Stimulated activated CD4-positive, alpha-beta T cell treated with anti-CD3 and anti-CD28 coated beads, Interleukin-12 subunit alpha, Interleukin-12 subunit beta, amount 100 ng/mL, for 4 hours (primary cell): ENCODE results near the gene ACCS.

Source experiments
- DNase-seq: peaks from one replicate; pipeline ENCODE4 v3.0.0-alpha.2; 2020

ACCS gene

DNA sequence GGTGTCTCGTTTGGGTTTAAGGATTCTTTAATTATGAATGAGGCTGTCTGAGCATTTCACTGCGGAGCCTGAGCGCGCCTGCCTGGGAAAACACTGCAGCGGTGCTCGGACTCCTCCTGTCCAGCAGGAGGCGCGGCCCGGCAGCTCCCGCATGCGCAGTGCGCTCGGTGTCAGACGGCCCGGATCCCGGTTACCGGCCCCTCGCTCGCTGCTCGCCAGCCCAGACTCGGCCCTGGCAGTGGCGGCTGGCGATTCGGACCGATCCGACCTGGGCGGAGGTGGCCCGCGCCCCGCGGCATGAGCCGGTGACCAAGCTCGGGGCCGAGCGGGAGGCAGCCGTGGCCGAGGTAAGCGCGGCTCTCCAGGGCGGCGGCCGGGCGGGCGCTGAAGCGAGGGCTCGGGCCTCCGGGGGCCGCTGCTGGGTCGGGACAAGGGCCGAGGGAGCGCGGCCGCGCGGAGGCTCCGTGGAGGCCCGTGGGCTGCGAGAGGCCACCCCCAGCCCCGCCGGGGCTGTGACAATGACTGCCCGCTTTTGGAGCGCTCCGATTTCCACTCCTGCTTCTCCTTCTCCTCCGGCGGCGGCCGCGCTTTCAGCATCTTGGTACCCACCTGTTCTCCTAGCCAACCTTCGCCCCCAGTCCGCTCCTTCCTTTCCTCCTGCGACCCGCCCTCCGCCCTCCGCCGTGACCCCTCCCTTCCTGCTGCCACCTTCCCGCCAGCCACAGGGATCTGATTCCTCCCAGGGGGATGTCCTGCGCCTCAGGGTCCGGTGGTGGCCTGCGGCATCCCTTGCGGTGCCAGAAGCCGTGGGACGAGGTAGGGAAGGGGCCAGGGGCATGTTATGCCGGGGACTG, 29.7 kb downstream of the ACCS start, which contains the start of gene EXT2:
TSS of gene EXT2 (plus strand) at position 173 of the 854 bp plus-strand sequence. CDS start 12,035 bp downstream, outside the sequence.
- DNase-seq, result peak; percentile 85

GRCh38 chr11:44096360-44097185, 30.5 kb downstream of the ACCS start:
- no peak for DNase-seq

DNA sequence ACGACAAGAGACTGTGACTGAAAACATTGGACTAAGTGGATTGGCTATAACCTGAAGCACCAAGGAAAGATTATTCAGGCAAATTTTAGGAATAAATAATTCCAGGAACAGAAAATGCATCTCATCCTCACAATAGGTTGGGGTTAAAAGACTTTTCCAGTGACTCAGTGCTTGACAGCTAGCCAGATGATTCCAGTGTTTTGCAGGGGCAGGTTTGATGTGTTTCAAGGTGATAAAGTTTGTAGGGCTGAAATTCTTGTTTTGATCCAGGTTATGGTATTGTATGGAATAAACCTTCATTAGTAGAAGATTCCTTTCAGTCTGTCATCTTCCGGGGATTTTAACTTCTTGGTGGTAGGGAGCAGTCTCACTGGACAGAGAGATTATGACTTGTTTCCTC, 31.8 kb downstream of the ACCS start:
- no peak for DNase-seq

DNA sequence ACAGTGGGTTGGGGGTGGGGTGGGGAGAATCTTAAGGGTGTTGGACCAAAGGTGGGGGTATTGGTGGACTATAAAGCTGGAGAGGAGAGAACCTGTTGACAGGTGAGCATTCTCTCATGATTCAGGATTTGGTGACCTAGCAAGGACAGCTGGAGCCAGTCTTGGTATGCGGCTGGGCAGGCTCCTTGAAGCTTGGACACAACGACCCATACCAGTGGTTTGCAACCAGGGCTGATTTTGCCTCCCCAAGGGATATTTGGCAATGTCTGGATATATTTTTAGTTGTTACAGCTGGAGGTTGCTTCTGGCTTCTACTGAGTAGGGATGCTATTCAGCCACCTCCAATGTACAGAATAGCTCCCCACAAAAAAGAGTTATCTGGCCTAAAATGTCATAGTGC, 35.0 kb downstream of the ACCS start:
- no peak for DNase-seq

GRCh38 chr11:44104481-44105294, 38.6 kb downstream of the ACCS start:
- DNase-seq, result no peak

- DNase-seq, result no peak
These were observed 42.2 kb downstream of the ACCS start for GRCh38 chr11:44108260-44108659.

DNA sequence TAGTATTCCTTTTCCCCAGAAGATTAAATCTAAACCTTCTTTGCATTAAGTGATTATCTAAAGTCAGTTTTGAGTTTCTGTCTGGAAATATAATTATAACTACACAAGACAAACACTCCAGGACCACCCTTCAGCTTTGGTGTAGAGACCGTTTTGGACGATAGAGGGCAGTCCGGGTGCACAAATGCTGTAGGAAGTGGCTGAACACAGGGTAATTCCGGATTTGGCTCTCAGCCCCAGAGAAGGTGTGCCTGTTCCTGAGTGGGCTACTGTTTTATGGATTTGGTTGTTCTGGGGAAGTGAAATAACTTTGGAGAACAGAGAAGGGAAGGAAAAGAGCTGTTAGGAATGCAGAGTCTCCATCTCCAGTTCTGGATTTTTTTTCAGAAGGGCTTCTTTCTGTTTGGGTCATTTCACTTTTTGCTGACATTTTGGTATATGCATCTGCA, 44.2 kb downstream of the ACCS start:
- peak; percentile 41 for DNase-seq

GRCh38 chr11:44112091-44112821, 46.2 kb downstream of the ACCS start:
- no peak for DNase-seq

GRCh38 chr11:44113018-44113417, 46.9 kb downstream of the ACCS start:
- DNase-seq, result no peak

DNA sequence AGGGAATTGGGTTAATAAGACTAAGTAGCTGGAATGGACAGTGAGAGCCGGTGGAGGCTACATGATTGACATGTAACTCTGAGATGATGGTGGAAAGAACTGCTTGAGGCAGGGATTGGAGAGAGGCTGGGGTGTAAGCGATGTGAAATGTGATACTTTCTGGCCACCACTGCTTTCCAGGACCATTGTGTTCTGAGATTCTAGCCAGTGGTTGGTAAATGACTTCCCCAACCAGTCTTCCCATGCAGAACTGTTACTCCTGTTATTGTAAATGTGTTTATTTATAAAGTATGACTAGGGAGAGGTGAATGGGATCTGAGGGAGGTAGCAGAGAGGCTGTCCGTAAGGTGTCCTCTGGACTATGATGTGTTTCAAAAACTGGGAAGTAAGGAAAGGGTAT, 47.5 kb downstream of the ACCS start:
- DNase-seq, result no peak

DNA sequence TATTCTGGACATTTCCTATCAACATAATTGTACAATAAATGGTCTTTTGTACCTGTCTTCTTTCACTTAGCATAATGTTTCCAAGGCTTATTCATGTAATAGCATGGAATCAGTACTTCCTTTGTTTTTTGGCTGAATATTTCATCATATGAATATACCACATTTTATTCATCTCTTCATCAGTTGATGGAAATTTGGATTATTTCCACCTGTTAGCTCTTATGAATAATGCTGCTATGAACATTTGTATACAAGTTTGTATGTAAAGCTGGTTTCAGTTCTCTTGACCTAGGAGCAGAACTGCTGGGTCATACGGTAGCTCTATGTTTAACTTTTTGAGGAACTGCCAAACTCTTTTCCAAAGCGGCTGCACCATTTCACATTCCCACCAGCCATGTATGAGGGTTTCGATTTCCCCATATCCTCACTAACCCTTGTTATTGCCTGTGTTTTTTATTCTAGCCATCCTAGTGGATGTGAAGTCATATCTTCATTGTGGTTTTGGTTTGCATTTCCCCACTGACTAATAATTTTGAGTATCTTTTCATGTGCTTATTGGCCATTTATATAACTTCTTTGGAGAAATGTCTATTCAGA, 50.3 kb downstream of the ACCS start:
- DNase-seq, result no peak

DNA sequence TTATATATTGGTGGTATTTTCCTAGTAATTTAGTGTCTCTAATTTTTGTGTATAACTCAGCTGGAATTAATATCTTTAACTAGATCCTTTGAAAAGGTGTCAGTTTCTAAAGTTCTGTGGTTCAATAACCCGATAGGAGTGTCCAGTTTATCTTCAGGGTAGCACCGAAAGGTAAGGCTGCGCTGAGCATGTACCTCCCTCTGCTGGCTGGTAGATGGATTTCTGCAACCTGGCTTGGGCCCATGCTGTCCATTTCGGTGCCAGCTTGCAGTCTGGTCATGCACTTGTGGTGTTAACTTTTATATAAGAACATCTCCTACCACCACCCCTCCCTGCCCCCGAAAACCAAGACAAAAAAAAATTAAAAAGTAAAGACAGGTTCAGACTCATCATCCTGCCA, 54.1 kb downstream of the ACCS start:
- DNase-seq, result no peak

GRCh38 chr11:44125598-44125997, 59.5 kb downstream of the ACCS start:
- no peak for DNase-seq

DNA sequence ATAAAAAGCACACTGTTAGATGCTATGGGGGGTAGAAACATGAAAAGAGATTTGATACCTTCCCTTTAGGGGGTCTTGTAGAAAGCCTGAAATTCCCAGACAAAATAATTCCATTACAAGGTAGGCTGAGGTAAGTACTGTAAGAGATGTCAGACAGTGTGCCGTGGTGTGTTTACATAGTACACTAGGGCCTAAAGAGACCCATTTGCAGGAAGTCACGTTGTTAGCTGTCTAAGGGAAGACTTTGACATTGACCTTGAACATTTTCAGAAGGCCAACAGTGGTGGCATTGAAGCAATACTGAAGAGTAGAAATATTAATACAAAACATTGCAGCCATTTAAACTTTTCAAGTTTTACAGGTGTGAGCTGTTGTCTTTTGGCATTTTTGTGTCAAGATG, 60.2 kb downstream of the ACCS start:
- no peak for DNase-seq

DNA sequence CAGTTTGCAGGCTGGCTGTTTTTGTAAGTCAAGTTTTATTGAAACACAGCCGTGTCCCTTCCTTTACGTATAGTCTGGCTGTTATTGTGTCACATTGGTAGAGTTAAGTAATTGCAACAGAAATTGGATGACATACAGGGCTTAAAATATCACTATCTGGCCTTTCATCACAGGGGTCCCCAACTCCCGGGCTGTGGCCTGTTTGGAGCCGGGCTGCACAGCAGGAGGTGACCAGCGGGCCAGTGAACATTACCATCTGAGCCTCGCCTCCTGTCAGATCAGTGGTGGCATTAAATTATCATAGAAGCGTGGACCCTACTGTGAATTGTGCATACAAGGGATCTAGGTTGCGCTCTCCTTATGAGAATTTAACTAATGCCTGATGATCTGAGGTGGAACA, 61.1 kb downstream of the ACCS start:
- no peak for DNase-seq

DNA sequence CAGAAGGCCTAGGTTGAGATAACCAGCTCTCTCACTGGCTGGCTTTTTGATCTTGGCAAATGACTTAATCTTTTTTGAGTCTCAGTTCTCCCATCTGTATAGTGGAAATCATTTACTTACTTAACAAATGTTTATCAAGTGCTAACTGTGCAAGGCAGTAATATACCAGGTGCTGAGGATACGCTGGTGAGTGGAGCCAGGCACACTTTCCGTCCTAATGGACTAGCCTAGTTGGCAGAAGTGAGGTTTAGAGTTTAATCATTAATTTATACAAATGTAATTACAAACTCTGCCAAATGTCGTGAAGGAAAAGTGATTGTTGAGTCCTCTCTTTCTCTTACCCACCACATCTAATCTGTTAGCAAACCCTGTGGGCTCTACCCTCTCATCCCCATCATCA, 62.7 kb downstream of the ACCS start:
- no peak for DNase-seq

DNA sequence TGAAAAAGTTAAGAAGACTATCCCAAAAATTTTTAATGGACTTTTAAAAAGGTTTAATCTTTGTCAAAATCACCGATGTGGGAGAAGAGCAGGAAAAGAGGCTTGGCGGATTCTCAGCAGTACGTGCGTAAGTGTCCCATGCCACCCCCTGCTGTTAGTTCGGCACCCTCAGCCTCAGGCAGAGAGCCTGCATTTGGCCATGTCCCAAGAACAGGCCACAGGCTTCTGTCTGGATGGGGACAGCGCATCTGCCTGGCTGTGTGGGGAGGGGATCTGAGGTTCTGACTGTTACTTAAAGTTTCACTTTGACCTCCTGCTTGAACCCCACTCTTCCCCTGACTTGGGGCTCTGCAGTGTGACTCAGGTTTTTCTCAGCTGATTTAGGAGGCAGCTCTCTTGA, 64.7 kb downstream of the ACCS start:
- DNase-seq, result no peak

DNA sequence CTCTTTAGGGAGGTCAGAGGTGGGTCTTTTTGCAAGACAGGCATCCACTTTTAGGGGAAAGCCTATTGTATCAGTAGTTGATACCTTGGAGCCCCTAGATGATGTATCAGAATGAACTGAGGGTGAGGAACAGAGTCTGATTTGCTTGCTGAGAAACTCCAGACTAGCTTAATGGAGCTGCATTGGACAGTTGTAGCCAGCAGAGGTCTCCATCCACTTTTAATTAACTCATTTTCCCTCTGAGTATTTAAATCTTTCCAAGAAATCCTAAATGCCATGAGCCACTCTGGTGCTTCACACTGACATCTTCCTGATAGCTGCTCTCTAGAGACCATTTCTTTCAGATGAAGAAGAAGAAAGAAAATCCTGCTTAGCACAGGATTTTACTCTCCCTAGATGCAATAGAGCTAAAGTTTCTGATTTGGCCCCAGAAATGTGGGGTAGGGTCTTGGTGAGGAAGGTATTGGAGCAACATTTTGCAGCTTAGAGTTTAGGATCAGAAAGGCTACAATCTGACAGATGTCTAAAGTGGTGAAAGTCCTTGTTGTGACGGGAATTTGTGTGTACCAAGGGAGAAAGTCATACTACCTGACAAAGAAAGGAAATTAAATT, 67.4 kb downstream of the ACCS start:
- DNase-seq, result no peak
